IMR-90 (cell line): ENCODE results near the gene BTBD9. TPM values are rescaled to one million over a fixed set of nuclear protein-coding genes. Genes with fewer than 3 reads are reported as not detected.

Source experiments
- ATAC-seq: fragments of 200-7000 bp; cut with Tn5 transposase; 2 replicates; pipeline ENCODE4 v1.9.1; 2020; ENCODE audit warnings: low read depth, mild to moderate bottlenecking, moderate library complexity
- BruUV-seq: library from RNA; stranded (reverse); fragments of 400-500 nt; replicated peaks from 2 replicates; lab custom pipeline; 2021; lab: Mats Ljungman, UMichigan
- CTCF ChIA-PET: fragments of 300-600 bp; formaldehyde crosslinking; extraction: SDS; loops from one replicate; lab custom pipeline; 2021; ENCODE audit warnings: antibody characterized with exemption; lab: Yijun Ruan, JAX
- POLR2A ChIA-PET: fragments of 300-600 bp; sonication (Branson Sonifier 250); formaldehyde crosslinking; loops from one replicate; lab custom pipeline; 2022; ENCODE audit warnings: antibody characterized with exemption; ENCODE audit not compliant: unreplicated experiment; lab: Charles Lee
- DNase-seq: peaks from one replicate; pipeline ENCODE4 v3.0.0; 2013
- H2AFZ ChIP-seq: replicated peaks from 2 replicates; pipeline ENCODE3; 2013; ENCODE audit warnings: low read length, mild to moderate bottlenecking; ENCODE audit not compliant: poor library complexity
- H2AK5ac ChIP-seq: 2 replicates; pipeline ENCODE4 v1.6.1; 2013; ENCODE audit warnings: low read depth, low read length, inconsistent platforms
- H2AK9ac ChIP-seq: replicated peaks from 2 replicates; pipeline ENCODE3; 2013; ENCODE audit warnings: mild to moderate bottlenecking, low read depth, low read length, moderate library complexity; ENCODE audit not compliant: poor library complexity
- H2BK120ac ChIP-seq: 2 replicates; pipeline ENCODE4 v1.6.1; 2013; ENCODE audit warnings: low read depth, low read length, inconsistent platforms
- H2BK15ac ChIP-seq: 3 replicates; pipeline ENCODE4 v1.6.1; 2013; ENCODE audit warnings: low read depth, low read length, inconsistent platforms
- H2BK20ac ChIP-seq: 2 replicates; pipeline ENCODE4 v1.6.1; 2013; ENCODE audit warnings: low read depth, mild to moderate bottlenecking, inconsistent platforms, low read length, moderate library complexity
- H2BK5ac ChIP-seq: 2 replicates; pipeline ENCODE4 v1.6.1; 2013; ENCODE audit warnings: mild to moderate bottlenecking, low read depth, low read length, inconsistent platforms; ENCODE audit not compliant: poor library complexity, severe bottlenecking
- H3K14ac ChIP-seq: replicated peaks from 2 replicates; pipeline ENCODE4 v1.6.1; 2013; ENCODE audit warnings: low read depth, low read length, inconsistent platforms
- H3K18ac ChIP-seq: 2 replicates; pipeline ENCODE4 v1.6.1; 2013; ENCODE audit warnings: low read depth, low read length, control low read depth
- H3K23ac ChIP-seq: 2 replicates; pipeline ENCODE4 v1.6.1; 2013; ENCODE audit warnings: low read depth, low read length, inconsistent platforms
- H3K27ac ChIP-seq: 2 replicates; pipeline ENCODE4 v1.5.1; 2013; ENCODE audit warnings: mild to moderate bottlenecking, control low read depth, low read length; ENCODE audit not compliant: insufficient read depth
- H3K27me3 ChIP-seq: 2 replicates; pipeline ENCODE4 v1.6.1; 2013; ENCODE audit warnings: low read length; ENCODE audit not compliant: control insufficient read depth, insufficient read depth
- H3K36me3 ChIP-seq: 2 replicates; pipeline ENCODE4 v1.6.1; 2013; ENCODE audit warnings: low read length, mixed read lengths; ENCODE audit not compliant: control insufficient read depth, insufficient read depth
- H3K4ac ChIP-seq: 2 replicates; pipeline ENCODE4 v1.6.1; 2013; ENCODE audit warnings: low read depth, low read length, inconsistent platforms
- H3K4me1 ChIP-seq: 2 replicates; pipeline ENCODE4 v1.6.1; 2013; ENCODE audit warnings: low read length, mixed read lengths; ENCODE audit not compliant: control insufficient read depth, insufficient read depth
- H3K4me2 ChIP-seq: 2 replicates; pipeline ENCODE4 v1.6.1; 2013; ENCODE audit warnings: low read depth, mild to moderate bottlenecking, control low read depth, low read length, moderate library complexity
- H3K4me3 ChIP-seq: 2 replicates; pipeline ENCODE4 v1.5.1; 2013; ENCODE audit warnings: low read depth, mild to moderate bottlenecking, control low read depth, low read length, moderate library complexity; ENCODE audit not compliant: insufficient read depth
- H3K56ac ChIP-seq: 2 replicates; pipeline ENCODE4 v1.6.1; 2013; ENCODE audit warnings: low read length, inconsistent platforms; ENCODE audit not compliant: insufficient read depth; ENCODE audit errors: extremely low read depth
- H3K79me1 ChIP-seq, 2 experiments: 2 replicates each; pipeline ENCODE4 v1.6.1; 2013; ENCODE audit warnings: low read length in 2 of 2, inconsistent platforms in 1 of 2, low read depth in 1 of 2
- H3K9ac ChIP-seq: 2 replicates; pipeline ENCODE4 v1.6.1; 2013; ENCODE audit warnings: low read depth, low read length, control low read depth
- H3K9me1 ChIP-seq: 2 replicates; pipeline ENCODE4 v1.6.1; 2013; ENCODE audit warnings: low read length, inconsistent platforms; ENCODE audit not compliant: insufficient read depth
- H3K9me3 ChIP-seq: 2 replicates; pipeline ENCODE4 v1.6.1; 2013; ENCODE audit warnings: low read length; ENCODE audit not compliant: control insufficient read depth, insufficient read depth
- H4K20me1 ChIP-seq: 2 replicates; pipeline ENCODE4 v1.6.1; 2013; ENCODE audit warnings: low read length, inconsistent platforms; ENCODE audit not compliant: insufficient read depth
- H4K5ac ChIP-seq: 2 replicates; pipeline ENCODE4 v1.6.1; 2013; ENCODE audit warnings: mild to moderate bottlenecking, low read depth, low read length, control low read depth
- H4K8ac ChIP-seq, 2 experiments: 2 replicates each; pipeline ENCODE4 v1.6.1; 2013; ENCODE audit warnings: low read depth in 2 of 2, low read length in 2 of 2, control low read depth in 1 of 2, inconsistent platforms in 1 of 2
- H4K91ac ChIP-seq: 2 replicates; pipeline ENCODE4 v1.6.1; 2013; ENCODE audit warnings: low read depth, low read length, inconsistent platforms; ENCODE audit not compliant: insufficient read depth
- MAFK ChIP-seq: IDR thresholded peaks from 2 replicates; pipeline ENCODE4 v1.6.1; 2012; ENCODE audit warnings: low read depth, low read length, improper control_type of control experiment
- WGBS, 2 experiments: methylation state at CpG; one replicate each; pipeline versions ENCODE4 v1.1.5 to v1.1.7; 2013; ENCODE audit warnings: missing lambda C conversion rate in 2 of 2; ENCODE audit not compliant: insufficient read length in 1 of 2; ENCODE audit errors: extremely low coverage in 2 of 2; 5-methylcytosine and 5-hydroxymethylcytosine counted together
- dilution Hi-C: fragments of 300-500 bp; cut with HindIII; formaldehyde crosslinking; loops from one replicate; pipeline ENCODE4 v1.14.3; 2018; ENCODE audit warnings: low sequenced_read_pairs; ENCODE audit not compliant: unreplicated experiment
- in situ Hi-C: fragments of 300-500 bp; cut with MboI; formaldehyde crosslinking; loops from 3 replicates; pipeline ENCODE4 v1.14.3; 2019; ENCODE audit warnings: low sequenced_read_pairs, inconsistent platforms, mixed read lengths
- intact Hi-C: fragments of 100-400 bp; cut with micrococcal nuclease; formaldehyde crosslinking; loops from 2 replicates; pipeline ENCODE4 v1.10.0; 2022
- polyA plus RNA-seq, 3 experiments: library from polyadenylated mRNA; depleted of rRNA; stranded (reverse); fragments of >200 nt; gene quantifications; 2 replicates each; pipeline ENCODE4 v1.2.3, GENCODE V29; 2012; ENCODE audit warnings: low replicate concordance in 1 of 3
- total RNA-seq: library from RNA; depleted of rRNA; stranded (reverse); fragments of >200 nt; gene quantifications from 2 replicates; pipeline ENCODE4 v1.2.3, GENCODE V29; 2012

Gene BTBD9
- total and polyA plus RNA-seq, 2 of the 4 experiments (the other 2 are of a cell fraction), result 4.1 to 22.0 TPM

DNA sequence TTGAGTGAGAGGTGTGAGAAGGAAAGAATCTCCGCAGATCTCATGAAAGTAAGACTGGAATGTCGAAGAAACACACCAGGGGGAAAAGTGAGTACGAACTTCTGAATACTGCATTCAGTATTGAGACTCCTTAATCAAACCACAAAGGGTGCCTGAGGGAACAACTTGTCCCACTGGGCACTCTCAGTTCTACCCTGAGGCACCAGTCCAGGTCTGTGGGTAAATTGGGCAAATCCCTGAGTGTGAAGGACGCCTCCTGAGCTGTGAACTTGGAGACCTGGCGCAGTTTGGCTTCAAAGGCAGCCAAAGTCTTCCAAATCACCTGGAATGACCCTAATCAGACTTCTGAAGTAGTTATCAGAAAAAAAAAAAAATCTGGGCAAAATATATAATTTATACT lies 329.7 kb downstream of the BTBD9 start:
- in situ Hi-C loops (no loop called here), dilution Hi-C loops (no loop called here), intact Hi-C loops (no loop called here)
- no peak for DNase-seq
- no peak overlapping the region for H3K4ac ChIP-seq
- TF ChIP-seq MAFK, result no peak
- H3K36me3 ChIP-seq, result no peaks in the 10 kb centered on the region
- H3K56ac ChIP-seq, result no peak overlapping the region
- no peaks in the 10 kb centered on the region for H4K20me1 ChIP-seq
- no peak for ATAC-seq
- no peak overlapping the region for H3K4me3 ChIP-seq
- no peak overlapping the region for H2AK5ac ChIP-seq
- H3K4me2 ChIP-seq, result no peak overlapping the region
- POLR2A ChIA-PET, result no interaction called here
- no peaks in the 10 kb centered on the region for H3K27me3 ChIP-seq
- no peak overlapping the region for H2BK15ac ChIP-seq
- H3K23ac ChIP-seq, result no peak overlapping the region
- H3K79me1 ChIP-seq, result no peaks in the 10 kb centered on the region
- CTCF ChIA-PET, result interaction anchor here (0.5 kb wide), 1 partner anchor 20 kb away, joined by 3 read pairs; no protein-coding TSS in a partner anchor
- no TSS peak for BruUV-seq
- H3K9ac ChIP-seq, result no peak overlapping the region
- no peak overlapping the region for H4K91ac ChIP-seq
- H3K9me1 ChIP-seq, result no peaks in the 10 kb centered on the region
- no peak overlapping the region for H3K14ac ChIP-seq
- H2BK20ac ChIP-seq, result no peak overlapping the region
- no peak overlapping the region for H2BK120ac ChIP-seq
- peaks cover 2% of the 10 kb centered on the region for H3K4me1 ChIP-seq
- no peak overlapping the region for H3K27ac ChIP-seq
- H2BK5ac ChIP-seq, result no peak overlapping the region
- H3K9me3 ChIP-seq, result no peaks in the 10 kb centered on the region
- H3K18ac ChIP-seq, result no peak overlapping the region
- H4K5ac ChIP-seq, result no peak overlapping the region
- H4K8ac ChIP-seq, result no peak overlapping the region
- no peak overlapping the region for H2AFZ ChIP-seq
- no peak overlapping the region for H2AK9ac ChIP-seq
- no CpG with 5 or more reads among the region's 5 CpGs for WGBS, 2 experiments
